Stromal cell of bone marrow (primary cell): ENCODE measurements around the gene CNOT1.
"Not testable (repeated sequence)": the region's sequence is repeated elsewhere in the genome, so short reads cannot be mapped to it uniquely, and the experiment has no call there.

Source experiments
- DNase-seq: peaks from one replicate; pipeline ENCODE4 v3.0.0-alpha.2; 2012; ENCODE audit warnings: low read depth

Gene CNOT1

DNA sequence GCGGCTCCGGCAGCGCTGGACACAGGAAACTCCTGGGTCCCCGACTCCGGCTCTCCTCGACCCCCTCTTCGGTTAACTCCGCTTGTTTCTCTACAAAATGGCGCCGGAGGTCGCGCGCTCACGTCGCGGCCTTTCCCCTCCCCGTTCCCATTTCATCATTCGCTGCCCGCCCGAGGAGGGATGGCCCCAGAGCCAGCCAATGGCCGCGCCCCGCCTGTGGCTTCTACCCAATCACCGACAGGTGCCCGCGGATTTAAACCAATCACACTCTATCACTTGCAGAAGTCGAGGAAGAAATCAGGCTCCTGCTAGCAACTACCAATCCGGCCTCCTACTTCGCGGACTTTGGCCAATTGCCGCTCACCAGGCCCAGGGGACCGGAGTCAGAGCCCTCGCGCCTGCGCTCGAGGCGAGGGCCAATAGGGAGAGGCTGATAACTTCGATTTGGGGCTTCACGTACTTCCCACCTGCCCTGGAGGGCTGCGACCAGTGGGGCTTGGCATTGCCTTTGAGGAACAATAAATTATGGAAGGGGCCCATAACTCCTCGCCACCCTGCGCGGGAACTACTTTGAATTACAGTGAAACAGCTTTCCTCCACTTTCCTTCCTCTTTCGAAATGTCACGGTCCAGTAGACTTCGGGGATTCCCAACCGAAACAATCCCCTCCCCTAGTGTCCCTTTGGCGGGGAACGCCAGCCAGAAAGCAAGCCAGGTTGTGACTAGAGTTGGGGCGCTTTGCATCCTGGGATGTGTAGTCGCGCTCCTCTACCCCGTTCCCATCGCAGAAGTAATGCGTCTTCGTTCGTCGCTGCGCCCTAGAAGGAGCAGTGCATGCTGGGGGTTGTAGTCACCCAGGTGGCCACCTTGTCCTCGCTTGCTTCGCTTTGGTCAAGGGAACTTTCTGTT, at the start of gene CNOT1:
TSS of gene CNOT1 (minus strand) at position 94 of the 908 bp plus-strand sequence. CDS start 30,489 bp downstream, outside the sequence.
- DNase-seq = peak; percentile 98

DNA sequence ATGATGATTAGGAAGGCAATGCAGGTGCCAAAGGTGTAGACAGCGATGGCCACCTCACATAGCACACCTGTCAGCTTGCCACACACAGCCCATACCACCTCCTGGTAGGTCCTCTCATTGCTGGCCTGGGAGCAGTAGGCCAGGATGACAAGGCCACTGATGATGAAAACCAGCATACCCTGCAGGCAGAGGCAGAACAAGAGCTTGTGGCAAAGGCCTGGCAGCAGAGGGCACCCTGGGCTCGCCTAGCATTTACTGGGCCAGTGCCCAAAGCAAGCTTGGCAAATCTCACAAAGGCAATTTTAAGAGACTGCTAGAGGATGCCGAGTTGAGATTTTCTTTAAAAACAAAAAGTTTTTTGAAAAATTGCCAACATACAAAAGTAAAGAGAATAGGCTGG, 49.1 kb upstream of the CNOT1 start:
- DNase-seq = no peak

DNA sequence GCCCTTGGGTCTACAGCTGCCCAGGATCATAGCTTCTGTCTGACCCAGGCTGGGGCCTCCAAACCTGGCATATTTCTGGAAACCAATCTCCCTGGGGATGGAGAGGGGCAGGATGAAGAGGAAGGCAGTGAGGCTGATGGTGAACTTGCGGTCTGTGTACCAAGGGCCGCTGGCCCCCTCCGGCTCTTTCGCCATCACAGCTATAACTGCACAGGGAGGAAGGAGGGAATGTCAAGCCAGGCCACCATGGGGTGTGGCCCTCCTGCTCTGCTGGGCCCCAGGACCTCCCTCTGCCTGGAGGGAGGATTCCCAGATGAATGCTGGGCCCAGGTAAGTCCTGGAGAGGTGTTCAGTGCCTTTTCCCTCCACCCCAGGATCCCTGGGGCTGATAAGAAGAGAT, 48.6 kb upstream of the CNOT1 start:
- no peak for DNase-seq

DNA sequence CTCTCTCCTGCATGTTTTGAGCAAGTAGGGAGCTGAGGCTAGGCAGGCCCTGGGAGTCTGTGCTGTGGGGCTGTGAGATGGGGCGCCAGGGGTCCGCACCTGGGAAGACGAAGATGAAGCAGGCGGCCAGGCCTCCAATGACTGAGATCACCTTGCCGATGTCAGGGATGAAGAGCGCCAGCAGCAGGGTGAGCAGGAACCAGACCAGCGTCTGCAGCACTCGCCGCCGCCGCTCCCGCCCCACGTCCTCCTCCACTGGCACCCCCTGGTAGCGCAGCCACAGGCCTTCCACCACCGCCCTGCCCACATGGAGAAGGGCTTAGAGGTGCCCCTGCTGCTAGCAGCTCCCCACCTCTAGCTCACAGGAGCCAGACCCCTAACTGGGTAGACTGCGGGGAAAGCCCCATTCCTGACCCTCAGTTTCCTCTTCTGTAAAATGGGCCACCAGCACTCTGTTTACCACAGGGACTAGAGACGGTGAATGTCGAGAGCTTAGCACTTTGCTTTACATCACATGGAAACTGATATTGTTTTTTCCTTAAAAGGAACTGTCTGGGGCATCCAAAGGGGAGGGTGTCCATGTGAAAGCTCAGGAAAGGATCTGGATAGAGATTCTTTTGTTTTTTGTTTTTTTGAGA, 41.4 kb upstream of the CNOT1 start:
- no peak for DNase-seq

DNA sequence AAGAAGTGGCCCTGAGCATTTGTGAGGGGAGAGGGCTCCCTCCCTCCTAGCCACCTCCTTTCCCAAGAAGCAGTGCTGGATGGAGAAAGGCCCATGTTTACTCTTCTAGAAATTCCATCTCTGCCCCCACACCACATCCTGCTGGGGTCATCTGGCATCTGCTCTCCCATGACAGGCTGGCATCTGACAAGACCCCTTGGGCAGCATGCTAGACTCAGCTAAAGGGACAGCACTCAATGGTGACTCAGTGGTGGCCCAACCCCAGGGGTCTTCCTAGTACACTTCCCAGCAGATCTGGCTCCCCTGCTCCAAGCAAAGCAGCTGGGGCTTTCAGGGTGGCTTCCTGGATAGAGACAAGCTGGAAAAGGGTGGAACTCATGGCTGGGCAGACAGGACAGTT, 40.6 kb upstream of the CNOT1 start:
- DNase-seq = no peak

DNA sequence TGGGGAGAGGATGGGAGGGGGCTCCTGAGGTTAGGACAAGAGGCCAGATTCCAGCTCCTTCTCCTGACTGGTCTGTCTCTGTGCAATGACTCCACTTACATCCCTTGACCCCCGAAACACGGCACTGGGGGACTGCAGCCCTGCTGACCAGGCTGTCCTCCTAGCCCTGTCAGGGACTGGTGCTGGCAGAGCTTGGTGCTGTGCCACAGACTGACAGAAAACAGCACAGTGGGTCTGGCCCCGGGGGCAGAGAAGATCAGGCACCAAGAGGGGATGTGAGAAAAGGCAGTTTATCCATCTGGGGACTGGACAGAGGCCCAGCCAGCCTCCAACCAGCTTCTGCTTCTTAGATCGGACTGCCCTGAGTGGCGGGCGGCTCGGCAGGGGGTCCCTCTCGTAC, 35.6 kb upstream of the CNOT1 start:
- DNase-seq = no peak

DNA sequence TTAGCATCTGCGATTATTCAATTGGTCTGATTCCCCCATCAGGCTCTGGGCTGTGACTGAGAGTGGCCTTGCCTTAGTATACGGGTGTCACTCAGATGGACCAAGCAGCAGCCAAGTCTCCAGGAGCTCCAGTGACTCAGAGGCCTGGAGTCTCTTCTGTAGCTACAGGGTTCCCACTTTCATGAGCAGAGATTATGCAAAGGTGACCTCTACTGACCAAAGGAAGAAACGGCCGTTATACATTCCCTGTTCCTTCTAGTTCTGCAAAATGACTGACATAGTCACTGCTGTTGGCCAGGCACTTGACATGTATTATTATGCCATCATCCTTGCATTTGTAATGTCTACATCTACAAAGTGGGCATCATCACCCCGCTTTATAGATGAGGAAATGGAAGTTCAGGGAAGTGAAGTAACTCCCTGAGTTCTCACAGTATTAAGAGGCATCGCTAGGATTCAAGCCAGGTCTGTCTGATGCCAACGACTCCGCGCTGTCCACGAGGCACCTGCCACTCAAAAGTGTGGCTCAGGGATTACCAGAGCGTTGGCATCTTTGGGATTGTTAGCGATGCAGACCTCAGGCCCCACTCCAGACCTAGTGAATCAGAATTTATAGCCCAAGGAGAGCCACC, 31.7 kb upstream of the CNOT1 start:
- peak; percentile 86 for DNase-seq

DNA sequence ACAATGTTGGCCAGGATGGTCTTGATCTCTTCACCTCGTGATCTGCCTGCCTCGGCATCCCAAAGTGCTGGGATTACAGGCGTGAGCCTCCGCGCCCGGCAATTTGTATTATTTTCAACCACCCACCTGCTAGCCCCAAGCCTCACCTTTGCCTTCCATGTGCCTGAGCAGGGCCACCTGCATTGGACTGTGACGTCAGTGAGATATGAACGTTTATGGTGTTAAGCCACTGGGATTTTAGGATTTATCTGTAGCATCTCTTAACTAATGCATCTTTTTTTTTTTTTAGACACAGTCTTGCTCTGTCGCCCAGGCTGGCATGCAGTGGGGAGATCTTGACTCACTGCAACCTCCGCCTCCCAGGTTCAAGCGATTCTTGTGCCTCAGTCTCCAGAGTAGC, 30.3 kb upstream of the CNOT1 start:
- not testable (repeated sequence) for DNase-seq

DNA sequence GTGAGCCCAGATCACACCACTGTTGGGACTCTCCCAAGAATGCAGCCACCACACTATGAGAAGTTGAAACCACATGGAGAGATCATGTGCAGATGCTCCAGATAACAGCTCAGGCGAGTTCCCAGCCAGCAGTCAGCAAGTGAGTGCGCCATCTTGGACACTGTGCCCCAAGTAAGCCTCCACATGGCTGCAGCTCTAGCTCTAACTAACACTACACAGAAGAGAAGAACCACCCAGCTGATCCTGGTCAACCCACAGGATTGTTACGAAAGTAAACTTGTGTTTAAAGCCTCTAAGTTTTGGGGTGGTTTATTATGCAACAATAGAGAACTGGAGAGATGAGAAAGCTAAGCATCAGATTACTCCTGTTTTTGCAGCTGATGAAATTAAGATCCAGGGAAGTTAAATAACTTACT, 29.2 kb upstream of the CNOT1 start:
- no peak for DNase-seq

DNA sequence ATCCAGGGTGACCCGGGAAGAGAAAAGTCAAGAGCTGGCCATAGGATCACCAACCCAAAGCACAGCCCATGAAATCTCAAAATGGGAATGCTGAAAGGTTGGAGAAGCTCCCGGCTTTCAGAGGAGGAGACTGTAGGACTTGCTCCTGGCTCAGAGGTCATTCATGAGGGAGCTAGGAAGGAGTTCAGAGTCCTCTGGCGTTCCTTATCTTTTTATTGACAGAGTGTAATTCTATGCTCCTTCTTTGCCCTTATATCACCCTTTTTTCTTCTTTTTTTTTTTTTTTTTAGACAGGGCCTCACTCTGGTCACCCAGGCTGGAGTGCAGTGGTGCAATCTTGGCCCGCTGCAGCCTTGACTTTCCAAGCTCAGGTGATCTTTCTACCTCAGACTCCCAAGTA, 27.3 kb upstream of the CNOT1 start:
- DNase-seq = no peak

DNA sequence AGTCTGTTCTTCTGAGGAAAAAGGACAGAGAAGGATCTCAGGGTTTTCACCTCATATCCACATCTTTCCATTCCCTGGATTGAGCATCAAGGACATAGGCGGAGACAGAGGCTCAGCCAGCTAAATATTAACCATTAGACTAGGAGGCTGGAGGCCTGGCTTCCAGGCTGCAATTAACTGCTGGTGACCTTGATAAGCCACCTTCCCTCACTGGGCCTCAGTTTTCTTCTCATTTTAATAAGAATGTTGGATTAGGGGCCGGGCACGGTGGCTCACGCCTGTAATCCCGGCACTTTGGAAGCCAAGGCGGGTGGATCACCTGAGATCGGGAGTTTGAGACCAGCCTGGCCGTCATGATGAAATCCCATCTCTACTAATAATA, 25.6 kb upstream of the CNOT1 start:
- DNase-seq = no peak

DNA sequence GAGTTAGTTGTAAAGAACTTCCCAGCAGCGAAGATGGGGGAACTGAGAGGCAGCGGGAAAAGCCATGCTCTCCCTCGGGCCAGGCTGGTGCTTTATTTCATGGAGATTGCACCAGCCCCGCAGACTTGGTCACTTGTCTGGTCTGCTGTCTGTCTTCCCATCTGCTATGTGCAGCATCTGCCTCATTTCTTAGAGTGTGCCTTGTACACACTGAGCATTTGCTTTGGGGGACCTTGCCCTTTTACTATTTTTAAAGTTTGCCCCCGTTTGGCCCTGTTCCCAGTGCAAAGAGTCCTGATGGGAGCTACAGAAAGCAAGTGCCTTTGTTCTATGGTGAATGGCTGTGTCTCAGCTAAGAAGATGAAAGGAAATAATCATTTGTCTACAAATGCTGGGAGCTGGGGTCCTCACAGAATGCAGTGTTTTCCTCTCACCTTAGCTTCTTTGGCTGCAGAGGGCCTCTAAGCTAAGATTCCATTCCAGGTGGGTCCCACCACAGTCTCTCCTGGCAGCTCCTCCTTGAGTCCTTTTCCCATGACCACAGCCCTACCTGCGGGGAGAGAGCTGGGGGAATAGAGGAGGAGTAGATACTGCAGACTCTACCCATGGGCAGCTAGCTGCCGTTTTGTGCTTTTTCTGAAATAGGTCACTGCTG, 25.1 kb upstream of the CNOT1 start:
- no peak for DNase-seq

DNA sequence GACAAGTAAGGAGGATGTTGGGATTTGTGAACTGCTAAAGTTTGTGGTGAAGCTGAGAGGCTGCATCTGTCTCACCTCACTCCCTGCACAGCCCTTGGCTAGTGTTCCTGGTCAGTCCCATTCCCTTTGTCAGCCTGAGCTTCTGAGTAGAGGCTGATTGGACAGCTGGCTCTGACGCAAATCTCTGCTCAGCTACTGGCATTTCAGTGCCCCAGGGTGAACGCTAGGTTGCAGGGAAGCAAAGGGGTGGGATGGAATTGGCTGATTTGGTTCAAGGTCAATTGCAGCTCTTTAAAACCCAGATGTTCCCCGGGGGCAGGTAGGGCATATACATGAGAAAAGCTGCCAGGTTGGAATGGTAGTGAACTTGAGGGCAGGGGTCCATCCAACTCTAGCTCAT, 23.1 kb upstream of the CNOT1 start:
- no peak for DNase-seq

DNA sequence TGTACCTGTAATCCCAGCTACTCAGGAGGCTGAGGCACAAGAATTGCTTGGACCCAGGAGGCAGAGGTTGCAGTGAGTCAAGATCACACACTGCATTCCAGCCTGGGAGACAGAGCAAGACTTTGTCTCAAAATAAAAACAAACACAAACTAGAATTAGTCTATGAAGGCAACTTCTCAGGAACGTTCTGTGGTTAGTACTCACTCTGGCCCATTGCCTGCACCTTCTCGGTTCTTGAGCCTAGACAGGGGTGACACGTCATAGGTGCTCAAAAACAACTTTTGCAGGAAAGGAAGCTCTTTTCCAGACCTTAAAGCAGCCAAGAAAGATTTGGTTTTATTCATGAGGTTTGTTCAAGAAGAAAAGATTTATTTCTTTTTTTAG, 22.3 kb upstream of the CNOT1 start:
- DNase-seq = no peak

DNA sequence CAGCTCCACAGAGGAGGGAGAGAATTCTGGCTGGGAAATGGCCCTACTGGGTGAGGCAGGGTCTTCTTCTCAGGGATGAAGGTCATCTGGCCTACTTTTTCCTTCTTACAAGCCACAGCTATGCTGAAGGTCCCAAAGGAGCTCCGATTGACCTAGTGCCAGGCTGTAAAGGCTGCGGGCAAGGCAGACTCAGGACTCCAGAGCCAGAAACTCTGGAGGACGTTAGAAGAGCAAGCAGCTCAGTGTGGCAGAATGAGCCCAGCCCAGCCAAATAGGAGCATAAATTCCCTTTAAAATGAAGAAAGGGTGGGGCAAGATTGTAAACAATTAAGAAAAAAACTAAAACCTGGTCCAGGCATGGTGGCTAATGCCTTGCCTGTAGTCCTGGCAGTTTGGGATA, 20.1 kb upstream of the CNOT1 start:
- peak; percentile 42 for DNase-seq

DNA sequence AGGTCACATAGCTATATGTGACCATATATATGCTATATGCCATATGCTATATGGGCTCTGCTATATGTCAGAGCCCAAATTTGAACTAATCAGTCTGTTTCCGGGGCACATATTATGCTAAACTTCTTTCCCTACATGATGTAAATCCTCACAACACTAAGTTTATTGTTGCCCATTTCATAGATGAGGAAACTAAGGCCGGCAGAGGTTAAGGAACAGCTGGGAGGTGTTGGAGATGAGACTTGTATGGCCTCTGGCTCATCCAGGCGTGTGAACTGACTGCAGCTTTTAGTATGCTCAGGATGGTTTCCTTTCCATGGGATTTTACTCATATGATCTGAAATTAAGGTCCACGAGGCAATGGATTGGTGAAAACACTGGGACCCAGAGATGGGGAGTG, 17.5 kb upstream of the CNOT1 start:
- DNase-seq = no peak

DNA sequence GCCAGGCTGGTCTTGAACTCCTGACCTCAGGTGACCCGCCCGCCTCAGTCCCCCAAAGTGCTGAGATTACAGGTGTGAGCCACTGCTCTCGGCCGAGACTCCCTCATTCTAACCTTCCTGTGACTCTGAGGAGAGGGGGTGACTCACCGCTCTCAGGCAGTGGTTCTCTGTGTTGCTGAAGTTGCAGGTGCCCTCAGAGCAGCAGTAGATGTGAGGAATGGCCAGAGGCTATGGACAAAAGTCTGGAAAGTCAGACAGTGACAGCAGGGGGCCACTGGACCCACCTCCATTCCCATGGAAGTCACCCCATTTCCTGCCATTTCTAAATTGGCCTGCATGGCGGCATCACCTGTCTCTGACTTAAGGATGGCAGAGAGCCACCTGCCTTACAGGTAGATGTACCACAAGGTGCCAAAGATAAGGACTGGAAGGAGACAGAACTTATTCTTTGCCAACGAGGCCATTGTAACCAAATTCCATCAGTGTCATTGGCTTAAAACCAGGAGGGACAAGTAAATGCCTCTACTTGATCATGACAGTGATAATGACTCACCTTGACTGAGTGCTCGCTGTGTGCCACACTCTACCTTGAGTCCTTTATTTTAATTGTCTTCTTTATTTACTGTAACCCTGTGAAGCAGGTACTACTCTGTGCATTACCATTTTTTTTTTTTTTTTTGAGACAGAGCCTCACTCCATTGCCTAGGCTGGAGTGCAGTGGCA, 15.3 kb upstream of the CNOT1 start:
- no peak for DNase-seq

DNA sequence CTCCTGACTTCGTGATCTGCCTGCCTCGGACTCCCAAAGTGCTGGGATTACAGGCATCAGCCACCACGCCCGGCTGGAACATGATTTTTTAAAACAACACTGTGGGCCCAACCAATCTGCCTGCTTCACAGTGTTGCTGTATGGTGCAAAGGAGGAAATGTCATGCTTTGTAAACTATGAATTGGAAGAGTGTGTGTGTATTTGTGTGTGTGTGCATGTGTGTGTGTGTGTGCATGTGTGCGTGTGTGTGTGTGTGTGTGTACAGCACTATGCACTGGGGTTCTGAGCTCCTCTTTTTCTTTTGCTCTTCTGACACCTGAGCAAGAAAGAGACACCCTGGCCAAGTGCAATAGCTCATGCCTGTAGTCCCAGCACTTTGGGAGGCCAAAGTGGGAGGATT, 14.5 kb upstream of the CNOT1 start:
- DNase-seq = no peak

DNA sequence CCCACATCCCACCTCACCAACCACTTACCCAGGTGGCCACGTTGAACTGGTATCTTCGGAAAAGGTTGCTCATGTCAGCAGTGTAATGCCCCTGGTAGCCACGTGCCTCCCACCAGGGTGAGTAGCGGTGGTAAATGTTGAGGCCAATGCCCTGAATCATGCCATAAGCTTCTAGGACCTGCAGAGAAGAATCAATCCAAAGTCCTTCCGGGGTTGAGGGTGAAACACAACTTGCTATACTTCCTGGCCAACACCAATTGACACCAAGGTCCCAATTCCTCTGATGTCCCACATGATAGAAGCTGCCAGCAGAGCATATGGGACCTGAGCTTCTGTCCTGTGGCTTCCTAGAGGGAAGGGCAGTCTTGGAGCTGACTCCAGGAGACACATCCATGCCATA, 11.3 kb upstream of the CNOT1 start:
- DNase-seq = no peak

DNA sequence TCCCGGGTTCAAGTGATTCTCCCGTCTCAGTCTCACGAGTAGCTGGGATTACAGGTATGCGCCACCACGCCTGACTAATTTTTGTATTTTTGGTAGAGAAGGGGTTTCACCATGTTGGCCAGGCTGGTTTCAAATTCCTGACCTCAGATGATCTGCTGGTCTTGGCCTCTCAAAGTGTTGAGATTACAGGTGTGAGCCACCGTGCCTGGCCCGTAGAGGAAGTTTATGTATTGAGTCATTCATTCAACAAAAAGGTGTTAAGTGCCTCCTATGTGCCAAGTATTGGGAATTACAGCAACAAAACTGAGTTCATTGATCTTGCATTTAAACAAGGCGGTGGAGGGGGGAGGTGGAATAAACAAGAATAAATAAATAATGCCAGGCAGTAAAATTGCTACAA, 10.2 kb upstream of the CNOT1 start:
- DNase-seq = no peak

DNA sequence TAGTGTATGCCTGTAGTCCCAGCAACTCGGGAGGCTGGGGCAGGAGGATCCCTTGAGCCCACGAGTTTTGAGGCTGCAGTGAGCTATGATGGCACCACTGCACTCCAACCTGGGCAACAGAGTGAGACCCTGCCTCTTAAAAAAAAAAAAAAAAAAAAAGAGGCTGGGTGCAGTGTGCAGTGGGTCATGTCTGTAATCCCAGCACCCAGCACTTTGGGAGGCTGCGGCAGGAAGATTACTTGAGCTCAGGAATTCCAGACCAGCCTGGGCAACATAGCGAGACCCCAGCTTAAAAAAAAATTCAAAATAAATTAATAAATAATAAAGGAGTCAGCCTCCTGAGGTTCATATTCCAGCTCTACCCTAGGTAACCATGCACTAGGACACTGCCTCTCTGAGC, 9.6 kb upstream of the CNOT1 start:
- DNase-seq = no peak
